C4-2B (cell line): Measurements from ENCODE around the gene IFT80.

Source experiments
- CTCF ChIP-seq: fragments of 450-650 bp; conservative IDR thresholded peaks from 2 replicates; pipeline ENCODE4 v1.5.1; 2017; ENCODE audit warnings: mild to moderate bottlenecking
- ZFX ChIP-seq: fragments of 450-650 bp; IDR thresholded peaks from 2 replicates; pipeline ENCODE4 v1.6.1; 2017

GRCh38 chr3:160390565-160391138 is 8.4 kb downstream of the IFT80 start:
- TF ChIP-seq CTCF (no peak), ZFX (no peak)
